ENCODE data around the gene COA3.

COA3 gene

DNA sequence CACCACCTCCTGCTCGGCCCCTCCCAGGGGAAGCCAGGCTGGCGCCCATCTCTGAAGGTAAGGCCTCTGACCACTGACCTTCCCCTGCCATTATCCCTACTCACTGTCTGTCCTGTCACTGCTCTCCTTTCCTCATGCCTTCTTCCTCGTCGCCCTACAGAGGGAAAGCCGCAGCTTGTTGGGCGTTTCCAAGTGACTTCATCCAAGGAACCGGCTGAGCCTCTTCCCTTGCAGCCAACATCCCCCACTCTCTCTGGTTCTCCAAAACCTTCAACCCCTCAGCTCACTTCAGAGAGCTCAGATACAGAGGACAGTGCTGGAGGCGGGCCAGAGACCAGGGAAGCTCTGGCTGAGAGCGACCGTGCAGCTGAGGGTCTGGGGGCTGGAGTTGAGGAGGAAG lies 3.0 kb downstream of the COA3 start:
- no peaks in the 10 kb centered on the region for H3K27me3 ChIP-seq (ENCODE audit: low read length)
- H3K9me2 ChIP-seq (replicated peaks; ENCODE audit: insufficient read depth, low read length): no peaks in the 10 kb centered on the region
- H3K9me3 ChIP-seq (ENCODE audit: insufficient read depth, low read length): no peaks in the 10 kb centered on the region
- H2AFZ ChIP-seq (ENCODE audit: low read depth, low read length, severe bottlenecking): no peak overlapping the region
- H3K27ac ChIP-seq (ENCODE audit: low read depth, low read length): no peak overlapping the region
- no peak overlapping the region for H3K4me2 ChIP-seq (ENCODE audit: low read depth, low read length, poor library complexity, severe bottlenecking)
- TF ChIP-seq, protein P1, sequence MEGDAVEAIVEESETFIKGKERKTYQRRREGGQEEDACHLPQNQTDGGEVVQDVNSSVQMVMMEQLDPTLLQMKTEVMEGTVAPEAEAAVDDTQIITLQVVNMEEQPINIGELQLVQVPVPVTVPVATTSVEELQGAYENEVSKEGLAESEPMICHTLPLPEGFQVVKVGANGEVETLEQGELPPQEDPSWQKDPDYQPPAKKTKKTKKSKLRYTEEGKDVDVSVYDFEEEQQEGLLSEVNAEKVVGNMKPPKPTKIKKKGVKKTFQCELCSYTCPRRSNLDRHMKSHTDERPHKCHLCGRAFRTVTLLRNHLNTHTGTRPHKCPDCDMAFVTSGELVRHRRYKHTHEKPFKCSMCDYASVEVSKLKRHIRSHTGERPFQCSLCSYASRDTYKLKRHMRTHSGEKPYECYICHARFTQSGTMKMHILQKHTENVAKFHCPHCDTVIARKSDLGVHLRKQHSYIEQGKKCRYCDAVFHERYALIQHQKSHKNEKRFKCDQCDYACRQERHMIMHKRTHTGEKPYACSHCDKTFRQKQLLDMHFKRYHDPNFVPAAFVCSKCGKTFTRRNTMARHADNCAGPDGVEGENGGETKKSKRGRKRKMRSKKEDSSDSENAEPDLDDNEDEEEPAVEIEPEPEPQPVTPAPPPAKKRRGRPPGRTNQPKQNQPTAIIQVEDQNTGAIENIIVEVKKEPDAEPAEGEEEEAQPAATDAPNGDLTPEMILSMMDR (IDR thresholded peaks at IDR 0.05; ENCODE audit: insufficient read depth, low read length, poor library complexity, severe bottlenecking): no peak
- no peak for TF ChIP-seq EZH2phosphoT487 (conservative IDR thresholded peaks at IDR 0.05; ENCODE audit: low read length)
- H3K9ac ChIP-seq (ENCODE audit: low read length): no peak overlapping the region
- H4K20me1 ChIP-seq (ENCODE audit: low read depth, low read length): no peaks in the 10 kb centered on the region
- H3F3A ChIP-seq (ENCODE audit: insufficient read depth): no peaks in the 10 kb centered on the region
- no peaks in the 10 kb centered on the region for H3K79me2 ChIP-seq (ENCODE audit: insufficient read depth, low read length)
- no peak overlapping the region for H3K4me3 ChIP-seq (ENCODE audit: insufficient read depth, low read length, poor library complexity, severe bottlenecking)
- H3K36me3 ChIP-seq (ENCODE audit: low read length): no peaks in the 10 kb centered on the region

DNA sequence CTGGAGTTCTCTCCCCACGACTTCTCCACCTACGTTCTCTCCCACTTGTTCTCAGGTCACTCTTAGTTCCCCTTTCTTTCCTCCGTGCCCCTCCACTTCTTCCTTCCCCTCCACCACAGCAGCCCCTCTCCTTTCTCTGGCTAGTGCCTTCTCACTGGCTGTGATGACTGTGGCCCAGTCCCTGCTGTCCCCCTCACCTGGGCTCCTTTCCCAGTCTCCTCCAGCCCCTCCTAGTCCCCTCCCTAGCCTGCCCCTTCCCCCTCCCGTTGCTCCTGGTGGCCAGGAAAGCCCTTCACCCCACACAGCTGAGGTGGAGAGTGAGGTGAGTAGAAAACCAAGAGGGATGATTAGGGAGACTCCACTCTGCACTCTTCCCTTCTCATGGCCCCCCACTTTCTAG lies 3.4 kb downstream of the COA3 start:
- Histone ChIP-seq H3K4me2 (ENCODE audit: low read depth, low read length, poor library complexity, severe bottlenecking) (no peak overlapping the region), H3K79me2 (ENCODE audit: insufficient read depth, low read length) (no peaks in the 10 kb centered on the region), H3F3A (ENCODE audit: insufficient read depth) (no peaks in the 10 kb centered on the region), H3K27me3 (ENCODE audit: low read length) (no peaks in the 10 kb centered on the region), H3K9me3 (ENCODE audit: insufficient read depth, low read length) (no peaks in the 10 kb centered on the region), H3K36me3 (ENCODE audit: low read length) (no peaks in the 10 kb centered on the region), H3K9ac (ENCODE audit: low read length) (no peak overlapping the region), H3K9me2 (replicated peaks; ENCODE audit: insufficient read depth, low read length) (no peaks in the 10 kb centered on the region), H3K27ac (ENCODE audit: low read depth, low read length) (no peak overlapping the region), H4K20me1 (ENCODE audit: low read depth, low read length) (no peaks in the 10 kb centered on the region), H2AFZ (ENCODE audit: low read depth, low read length, severe bottlenecking) (no peak overlapping the region), H3K4me3 (ENCODE audit: insufficient read depth, low read length, poor library complexity, severe bottlenecking) (no peak overlapping the region)
- TF ChIP-seq EZH2phosphoT487 (conservative IDR thresholded peaks at IDR 0.05; ENCODE audit: low read length): no peak
- TF ChIP-seq, protein P1 (IDR thresholded peaks at IDR 0.05; ENCODE audit: insufficient read depth, low read length, poor library complexity, severe bottlenecking): no peak

DNA sequence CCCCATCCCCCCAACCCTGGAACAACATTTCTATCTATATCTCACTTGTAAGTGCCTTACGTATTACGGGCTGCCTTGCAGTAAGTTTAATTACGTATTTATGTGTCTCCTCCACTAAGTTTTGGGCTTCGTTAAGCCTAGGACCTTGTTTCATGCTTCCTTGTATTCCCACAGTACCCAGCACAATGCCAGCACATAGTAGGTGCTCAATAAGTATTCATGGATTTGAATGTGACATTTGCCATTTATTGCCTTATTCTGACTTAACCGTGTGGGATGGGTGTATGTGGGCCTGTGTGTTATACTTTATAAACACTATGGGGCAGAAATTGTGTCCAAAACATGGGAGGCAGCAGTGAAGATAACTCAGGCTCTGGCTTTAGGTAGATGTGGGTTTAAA lies 6.0 kb downstream of the COA3 start:
- no peak overlapping the region for H3K4me2 ChIP-seq (ENCODE audit: low read depth, low read length, poor library complexity, severe bottlenecking)
- H3K4me3 ChIP-seq (ENCODE audit: insufficient read depth, low read length, poor library complexity, severe bottlenecking): no peak overlapping the region
- H3K79me2 ChIP-seq (ENCODE audit: insufficient read depth, low read length): no peaks in the 10 kb centered on the region
- no peaks in the 10 kb centered on the region for H3K36me3 ChIP-seq (ENCODE audit: low read length)
- no peaks in the 10 kb centered on the region for H3K27me3 ChIP-seq (ENCODE audit: low read length)
- TF ChIP-seq EZH2phosphoT487 (conservative IDR thresholded peaks at IDR 0.05; ENCODE audit: low read length): no peak
- TF ChIP-seq, protein P1 (IDR thresholded peaks at IDR 0.05; ENCODE audit: insufficient read depth, low read length, poor library complexity, severe bottlenecking): no peak
- no peak overlapping the region for H3K9ac ChIP-seq (ENCODE audit: low read length)
- H2AFZ ChIP-seq (ENCODE audit: low read depth, low read length, severe bottlenecking): no peak overlapping the region
- no peaks in the 10 kb centered on the region for H4K20me1 ChIP-seq (ENCODE audit: low read depth, low read length)
- H3K9me3 ChIP-seq (ENCODE audit: insufficient read depth, low read length): no peaks in the 10 kb centered on the region
- H3K27ac ChIP-seq (ENCODE audit: low read depth, low read length): no peak overlapping the region
- no peaks in the 10 kb centered on the region for H3F3A ChIP-seq (ENCODE audit: insufficient read depth)
- H3K9me2 ChIP-seq (replicated peaks; ENCODE audit: insufficient read depth, low read length): no peaks in the 10 kb centered on the region

All from SU-DHL-6 (cell line).